C4-2B (cell line): ENCODE data around the gene CLDN4.

Experiments
- H3K27ac ChIP-seq: fragments of 450-650 bp; 2 replicates; pipeline ENCODE4 v1.5.1; 2017
- CTCF ChIP-seq: fragments of 450-650 bp; conservative IDR thresholded peaks from 2 replicates; pipeline ENCODE4 v1.5.1; 2017; ENCODE audit warnings: mild to moderate bottlenecking
- ZFX ChIP-seq: fragments of 450-650 bp; IDR thresholded peaks from 2 replicates; pipeline ENCODE4 v1.6.1; 2017

The CLDN4 gene

GRCh38 chr7:73864981-73865711 is 34.4 kb downstream of the CLDN4 start:
- TF ChIP-seq ZFX: no peak
- no peak for TF ChIP-seq CTCF
- no peak overlapping the region for H3K27ac ChIP-seq

- H3K27ac ChIP-seq: no peak overlapping the region
- TF ChIP-seq CTCF: no peak; the same call in 1 of the 2 replicates
- TF ChIP-seq ZFX: no peak
Measured at GRCh38 chr7:73865738-73866445, 35.1 kb downstream of the CLDN4 start.

- H3K27ac ChIP-seq: no peak overlapping the region
- TF ChIP-seq CTCF (no peak), ZFX (no peak)
Measured at GRCh38 chr7:73866446-73866767, 35.6 kb downstream of the CLDN4 start.

- H3K27ac ChIP-seq: no peak overlapping the region
- TF ChIP-seq ZFX: no peak
- no peak for TF ChIP-seq CTCF
Measured at GRCh38 chr7:73869011-73869798, 38.4 kb downstream of the CLDN4 start.

- TF ChIP-seq CTCF (no peak), ZFX (no peak)
- H3K27ac ChIP-seq: no peak overlapping the region
Measured at GRCh38 chr7:73870041-73870492, 39.3 kb downstream of the CLDN4 start.

GRCh38 chr7:73871163-73872011 is 40.6 kb downstream of the CLDN4 start:
- H3K27ac ChIP-seq: no peak overlapping the region
- TF ChIP-seq CTCF (no peak), ZFX (no peak)
